HG03095 (cell line): ENCODE measurements around the gene PGR.

Experiments used
- ATAC-seq: cut with Tn5 transposase; IDR thresholded peaks from one replicate; pipeline ENCODE4 v1.9.1; 2021; ENCODE audit warnings: moderate library complexity; ENCODE audit not compliant: unreplicated experiment

The PGR gene

GRCh38 chr11:101129203-101129943 is at the start of gene PGR:
Gene PGR, minus strand, starts transcription at chr11:101129813. Its CDS starts 743 bp downstream, at chr11:101129070.
- ATAC-seq: no peak

DNA sequence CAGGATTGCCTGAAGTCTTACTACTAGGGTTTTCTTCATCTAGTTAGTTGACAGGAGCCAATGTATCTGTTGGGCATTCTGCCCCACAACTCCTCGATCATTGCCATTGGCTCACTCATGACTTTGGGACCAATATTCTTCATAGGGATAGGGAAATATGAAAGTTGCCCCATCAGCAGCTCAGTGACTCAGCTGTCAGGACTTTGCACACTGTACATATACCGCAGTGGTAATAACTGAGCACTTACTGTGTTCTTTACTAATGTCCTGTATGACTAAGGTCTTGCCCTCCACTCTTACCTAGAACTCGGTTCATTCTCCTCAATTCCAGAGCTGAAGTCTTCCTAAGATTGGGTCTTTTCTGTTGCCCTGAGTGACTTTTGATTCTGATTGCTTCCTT is 46.8 kb upstream of the PGR start:
- no peak for ATAC-seq

DNA sequence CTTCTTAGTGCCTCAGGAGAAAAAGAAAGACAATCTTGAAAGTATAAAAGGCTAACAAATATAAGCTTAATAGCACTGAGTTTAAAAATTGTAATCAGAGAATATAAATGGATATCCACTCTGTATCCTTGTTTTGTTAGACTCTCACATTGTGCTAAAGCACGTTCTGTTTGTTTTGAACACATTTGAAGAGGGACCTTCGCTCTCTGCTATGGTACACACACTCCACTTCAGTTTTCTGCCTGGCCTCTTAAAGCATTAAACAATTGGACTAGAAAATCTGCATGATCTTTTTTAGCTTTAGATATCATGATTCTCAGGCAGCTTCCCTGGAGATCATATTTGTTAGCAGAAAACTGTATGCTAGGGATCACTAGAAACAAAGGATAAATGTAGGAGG is 40.3 kb upstream of the PGR start:
- ATAC-seq: no peak

- ATAC-seq: no peak
Observed at GRCh38 chr11:101166038-101166437, 36.4 kb upstream of the PGR start.

DNA sequence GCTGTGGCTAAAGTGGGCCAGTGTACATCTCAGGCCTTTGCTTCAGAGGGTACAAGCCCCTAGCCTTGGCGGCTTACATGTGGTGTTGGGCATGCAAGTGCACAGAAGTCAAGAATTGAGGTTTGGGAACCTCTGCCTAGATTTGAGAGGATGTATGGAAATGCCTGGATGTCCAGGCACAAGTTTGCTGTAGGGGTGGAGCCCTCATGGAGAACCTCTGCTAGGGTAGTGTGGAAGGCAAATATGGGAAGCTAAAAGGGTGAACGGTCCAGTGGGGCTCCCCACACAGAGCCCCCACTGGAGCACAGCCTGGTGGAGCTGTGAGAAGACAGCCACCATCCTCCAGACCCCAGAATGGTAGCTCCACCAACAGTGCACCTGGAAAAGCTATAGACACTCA is 28.5 kb upstream of the PGR start:
- no peak for ATAC-seq

GRCh38 chr11:101138245-101138930 is 8.8 kb upstream of the PGR start:
- no peak for ATAC-seq

DNA sequence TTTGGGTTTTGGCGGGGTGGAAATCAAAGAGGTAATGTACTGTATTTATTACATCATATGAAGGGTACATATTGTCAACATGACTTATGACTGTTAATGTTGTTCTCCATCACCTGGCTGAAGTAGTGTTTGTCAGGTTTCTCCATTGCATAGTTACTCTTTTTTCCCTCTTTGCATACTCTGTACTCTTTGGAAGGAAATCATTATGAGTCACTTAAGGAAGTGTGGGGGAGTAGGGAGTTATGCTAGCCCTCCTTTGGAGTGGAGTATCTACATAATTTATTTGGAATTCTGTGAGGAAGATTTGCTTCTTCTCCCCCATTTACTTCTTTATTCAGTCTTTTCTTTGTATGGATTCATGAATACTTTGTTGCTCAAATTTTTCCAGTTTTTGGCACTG is 3.6 kb upstream of the PGR start:
- ATAC-seq: no peak

DNA sequence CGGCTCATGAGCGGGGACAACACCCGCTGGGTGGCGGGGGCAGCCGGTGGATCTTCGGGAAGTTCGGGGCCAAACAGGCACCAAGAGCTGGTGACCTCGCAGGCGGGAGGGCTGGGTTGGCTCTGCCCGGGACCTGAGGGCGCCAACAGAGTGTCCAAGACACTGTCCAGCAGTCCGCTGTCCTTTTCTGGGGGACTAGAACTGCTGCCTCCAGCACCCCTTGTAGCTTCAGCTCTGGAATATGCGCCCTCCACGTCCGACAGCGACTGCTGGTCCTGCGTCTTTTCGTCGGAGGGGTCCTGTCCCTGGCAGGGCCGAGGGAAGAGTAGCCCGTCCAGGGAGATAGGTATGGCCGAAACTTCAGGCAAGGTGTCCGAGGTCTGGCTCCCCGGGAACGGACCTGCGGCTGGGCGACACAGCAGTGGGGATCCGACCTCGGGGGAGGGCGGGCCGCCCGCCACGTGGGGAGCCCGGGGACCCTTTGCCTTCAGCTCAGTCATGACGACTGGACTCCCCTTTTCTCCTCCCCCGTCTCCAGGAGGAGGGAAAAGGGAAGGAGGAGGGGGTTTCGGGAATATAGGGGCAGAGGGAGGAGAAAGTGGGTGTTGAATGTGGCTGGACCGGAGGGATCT is 926 bp downstream of the PGR start:
- no peak for ATAC-seq

GRCh38 chr11:101127699-101128570 is 1.7 kb downstream of the PGR start:
- no peak for ATAC-seq

- no peak for ATAC-seq
Observed at GRCh38 chr11:101127197-101127698, 2.4 kb downstream of the PGR start.

DNA sequence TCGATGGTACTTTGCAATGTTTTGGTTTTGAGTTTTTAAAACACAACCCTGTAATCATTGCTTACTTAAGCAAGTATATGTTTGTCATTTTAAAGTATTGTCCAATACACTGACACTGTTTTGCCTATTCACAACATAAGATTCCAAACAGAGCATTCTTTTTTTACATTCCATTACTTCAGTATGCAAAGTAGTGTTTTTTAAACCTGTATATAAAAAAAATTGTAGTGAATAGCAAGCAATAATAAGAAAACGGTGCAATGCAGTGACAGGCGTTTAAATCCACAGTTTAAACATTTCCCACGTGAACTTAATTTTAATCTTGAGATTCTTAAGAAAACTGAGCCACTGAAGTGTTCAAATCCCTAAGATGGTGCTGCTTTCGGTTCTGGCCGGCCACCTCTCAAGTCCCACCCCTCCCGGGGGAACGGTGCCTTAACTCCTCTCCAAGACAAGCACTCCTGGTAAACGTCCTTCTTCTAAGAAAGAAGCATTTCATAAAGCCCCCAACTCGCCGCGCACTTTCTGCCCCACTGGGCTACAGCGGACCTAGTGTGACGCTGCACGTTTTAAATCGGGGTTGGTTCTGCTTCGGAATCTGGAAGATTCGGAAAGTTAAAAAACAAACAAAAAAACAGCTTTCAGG is 2.9 kb downstream of the PGR start:
- ATAC-seq: no peak

- ATAC-seq: no peak
Observed at GRCh38 chr11:101115671-101116160, 13.9 kb downstream of the PGR start.

GRCh38 chr11:101113540-101113939 is 16.1 kb downstream of the PGR start:
- ATAC-seq: no peak

DNA sequence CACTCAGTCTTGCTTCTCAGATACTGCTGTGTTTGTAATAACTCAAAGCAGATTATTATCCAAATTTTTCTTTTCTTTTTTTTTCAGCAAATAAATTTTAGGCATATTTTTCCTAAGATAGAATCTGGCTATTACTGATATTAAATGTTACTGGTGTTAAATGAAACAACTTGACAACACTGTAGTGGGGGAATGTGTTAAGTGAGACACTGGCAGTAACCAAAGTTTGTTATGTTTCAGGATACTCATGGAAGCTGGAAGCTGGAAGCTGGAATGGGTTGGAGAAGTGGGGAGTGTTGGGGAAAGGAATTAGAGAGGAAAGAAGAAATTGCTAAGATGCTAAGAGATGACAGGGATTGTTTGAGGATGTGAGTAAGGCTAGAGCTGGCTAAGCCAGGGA is 24.9 kb downstream of the PGR start:
- ATAC-seq: no peak

DNA sequence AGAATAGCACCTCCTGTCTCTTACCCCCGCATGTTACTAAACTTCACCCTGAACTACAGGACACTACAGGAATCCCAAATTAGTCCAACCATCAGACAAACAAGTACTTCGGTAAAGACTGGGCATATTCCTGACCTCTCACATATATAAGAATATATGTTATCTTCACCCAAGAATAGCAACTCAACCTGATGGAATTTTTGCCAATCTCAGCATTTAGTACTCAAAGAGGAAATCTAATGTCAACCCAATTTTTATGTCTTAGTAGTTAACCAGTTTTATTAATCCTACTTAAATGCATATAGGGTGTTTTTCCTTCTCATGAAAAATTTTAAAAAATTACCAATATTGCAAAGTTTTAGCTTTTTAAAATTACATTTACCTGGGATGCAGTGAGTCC is 26.2 kb downstream of the PGR start:
- ATAC-seq: no peak

DNA sequence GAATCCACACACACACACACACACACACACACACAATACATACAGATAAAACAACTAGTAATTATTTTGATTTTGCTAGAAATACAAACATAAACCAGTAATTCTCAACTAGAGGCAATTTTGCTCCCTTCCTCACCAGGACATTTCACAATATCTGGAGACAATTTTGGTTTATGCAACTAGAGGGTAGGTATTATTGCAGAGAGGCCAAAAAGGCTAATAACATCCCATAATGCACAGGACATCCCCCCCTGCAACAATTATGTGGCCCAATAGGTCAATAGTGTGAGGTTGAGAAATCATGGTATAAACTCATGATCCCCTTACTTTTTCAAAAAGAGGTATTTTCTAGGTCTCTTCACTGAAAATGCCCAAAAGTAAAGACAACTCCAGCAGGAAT is 29.0 kb downstream of the PGR start:
- no peak for ATAC-seq

GRCh38 chr11:101096036-101096704 is 33.4 kb downstream of the PGR start:
- ATAC-seq: no peak

- no peak for ATAC-seq
Observed at GRCh38 chr11:101091781-101092180, 37.8 kb downstream of the PGR start.

DNA sequence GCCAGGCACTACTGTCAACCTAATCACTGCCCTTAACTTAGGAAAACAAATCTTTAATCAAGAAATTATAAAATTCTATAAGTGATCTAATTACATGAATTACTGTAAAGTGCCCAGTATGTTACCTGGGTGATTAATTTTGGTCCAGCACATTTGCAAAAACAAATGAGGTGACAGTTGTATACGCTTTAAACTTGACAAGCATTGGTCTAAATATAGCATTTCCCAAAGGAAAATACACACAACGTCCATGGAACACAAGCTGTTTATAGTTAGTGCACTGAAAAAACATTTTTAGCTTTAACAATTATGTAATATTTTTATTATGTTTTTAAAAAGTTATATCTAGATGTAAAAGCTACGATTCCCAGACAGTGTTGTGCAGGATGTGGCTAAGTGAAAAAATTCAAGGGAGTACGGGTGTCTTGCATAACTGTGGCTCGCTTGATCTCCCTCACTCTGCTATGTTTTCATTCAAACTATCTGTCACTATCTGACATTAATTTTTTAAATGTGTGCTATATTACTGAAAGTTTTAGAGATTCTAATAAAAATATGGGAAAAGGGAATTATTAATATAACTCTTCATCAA is 38.8 kb downstream of the PGR start:
- ATAC-seq: no peak
